ENCODE results near the gene SLC4A4.

SLC4A4 gene

DNA sequence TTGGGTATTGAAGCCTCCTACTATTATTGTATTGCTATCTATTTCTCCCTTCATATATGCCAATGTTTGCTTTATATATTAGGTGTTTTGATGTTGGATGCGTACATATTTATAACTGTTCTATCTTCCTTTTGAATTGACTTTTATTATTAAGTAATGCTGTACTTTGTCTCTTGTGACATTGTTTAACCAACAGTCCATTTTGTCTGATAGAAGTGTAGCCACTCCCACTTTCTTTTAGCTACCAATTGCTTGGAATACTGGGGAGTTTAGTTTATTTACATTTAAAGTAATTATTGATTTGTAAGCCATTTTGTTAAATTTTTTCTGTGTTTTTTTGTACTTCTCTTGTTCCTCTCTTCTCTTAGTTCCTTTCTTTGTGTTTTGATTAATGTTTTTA is 249.2 kb downstream of the SLC4A4 start:
- no peaks in the 10 kb centered on the region for H3K27me3 ChIP-seq (replicated peaks; ENCODE audit: control insufficient read depth, insufficient read depth, low read length)
- no peak for TF ChIP-seq CTCF (IDR thresholded peaks at IDR 0.05; ENCODE audit: insufficient read depth, low read length, poor library complexity, severe bottlenecking)
- no peak for DNase-seq (ENCODE audit: extremely low read depth, insufficient read length)
- no peak overlapping the region for H3K4me3 ChIP-seq (replicated peaks; ENCODE audit: low read depth, low read length)
- H3K36me3 ChIP-seq (ENCODE audit: control insufficient read depth, insufficient read depth, low read length), result no peaks in the 10 kb centered on the region

GRCh38 chr4:71592793-71593192 is 254.0 kb downstream of the SLC4A4 start:
- Histone ChIP-seq H3K27me3 (replicated peaks; ENCODE audit: control insufficient read depth, insufficient read depth, low read length) (no peaks in the 10 kb centered on the region), H3K36me3 (ENCODE audit: control insufficient read depth, insufficient read depth, low read length) (no peaks in the 10 kb centered on the region), H3K4me3 (replicated peaks; ENCODE audit: low read depth, low read length) (no peak overlapping the region)
- TF ChIP-seq CTCF (IDR thresholded peaks at IDR 0.05; ENCODE audit: insufficient read depth, low read length, poor library complexity, severe bottlenecking), result no peak
- DNase-seq (ENCODE audit: extremely low read depth, insufficient read length), result no peak

GRCh38 chr4:71593311-71593710 is 254.5 kb downstream of the SLC4A4 start:
- Histone ChIP-seq H3K4me3 (replicated peaks; ENCODE audit: low read depth, low read length) (no peak overlapping the region), H3K36me3 (ENCODE audit: control insufficient read depth, insufficient read depth, low read length) (no peaks in the 10 kb centered on the region), H3K27me3 (replicated peaks; ENCODE audit: control insufficient read depth, insufficient read depth, low read length) (no peaks in the 10 kb centered on the region)
- no peak for DNase-seq (ENCODE audit: extremely low read depth, insufficient read length)
- TF ChIP-seq CTCF (IDR thresholded peaks at IDR 0.05; ENCODE audit: insufficient read depth, low read length, poor library complexity, severe bottlenecking), result no peak

DNA sequence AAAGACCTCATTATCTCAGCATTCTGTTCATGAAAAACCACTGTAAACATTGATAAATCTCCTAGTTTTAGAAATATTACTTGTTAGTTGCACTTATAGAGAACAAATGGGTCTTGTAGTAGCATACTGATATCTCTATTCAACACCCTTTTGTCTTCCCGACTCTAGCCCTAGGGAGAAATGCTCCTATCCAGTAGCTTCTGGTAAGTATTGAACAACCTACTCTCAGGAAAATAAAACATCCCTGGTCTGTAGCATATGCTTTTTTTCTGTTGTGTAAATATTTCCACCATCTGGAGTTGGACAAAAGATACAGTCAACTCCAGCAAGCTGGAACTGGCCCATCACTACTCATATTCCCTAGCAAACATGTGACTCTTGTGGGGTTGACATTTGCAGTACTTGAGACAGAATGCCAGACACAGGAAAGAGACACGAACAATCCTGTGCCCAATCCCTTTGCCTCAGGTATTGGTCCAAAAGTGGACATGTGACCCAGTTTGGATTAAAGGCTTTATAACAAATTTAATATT is 256.8 kb downstream of the SLC4A4 start:
- TF ChIP-seq CTCF (IDR thresholded peaks at IDR 0.05; ENCODE audit: insufficient read depth, low read length, poor library complexity, severe bottlenecking), result no peak
- Histone ChIP-seq H3K27me3 (replicated peaks; ENCODE audit: control insufficient read depth, insufficient read depth, low read length) (no peaks in the 10 kb centered on the region), H3K36me3 (ENCODE audit: control insufficient read depth, insufficient read depth, low read length) (no peaks in the 10 kb centered on the region), H3K4me3 (replicated peaks; ENCODE audit: low read depth, low read length) (no peak overlapping the region)
- no peak for DNase-seq (ENCODE audit: extremely low read depth, insufficient read length)

GRCh38 chr4:71599578-71599977 is 260.8 kb downstream of the SLC4A4 start:
- Histone ChIP-seq H3K36me3 (ENCODE audit: control insufficient read depth, insufficient read depth, low read length) (no peaks in the 10 kb centered on the region), H3K27me3 (replicated peaks; ENCODE audit: control insufficient read depth, insufficient read depth, low read length) (no peaks in the 10 kb centered on the region), H3K4me3 (replicated peaks; ENCODE audit: low read depth, low read length) (no peak overlapping the region)
- no peak for DNase-seq (ENCODE audit: extremely low read depth, insufficient read length)
- no peak for TF ChIP-seq CTCF (IDR thresholded peaks at IDR 0.05; ENCODE audit: insufficient read depth, low read length, poor library complexity, severe bottlenecking)

DNA sequence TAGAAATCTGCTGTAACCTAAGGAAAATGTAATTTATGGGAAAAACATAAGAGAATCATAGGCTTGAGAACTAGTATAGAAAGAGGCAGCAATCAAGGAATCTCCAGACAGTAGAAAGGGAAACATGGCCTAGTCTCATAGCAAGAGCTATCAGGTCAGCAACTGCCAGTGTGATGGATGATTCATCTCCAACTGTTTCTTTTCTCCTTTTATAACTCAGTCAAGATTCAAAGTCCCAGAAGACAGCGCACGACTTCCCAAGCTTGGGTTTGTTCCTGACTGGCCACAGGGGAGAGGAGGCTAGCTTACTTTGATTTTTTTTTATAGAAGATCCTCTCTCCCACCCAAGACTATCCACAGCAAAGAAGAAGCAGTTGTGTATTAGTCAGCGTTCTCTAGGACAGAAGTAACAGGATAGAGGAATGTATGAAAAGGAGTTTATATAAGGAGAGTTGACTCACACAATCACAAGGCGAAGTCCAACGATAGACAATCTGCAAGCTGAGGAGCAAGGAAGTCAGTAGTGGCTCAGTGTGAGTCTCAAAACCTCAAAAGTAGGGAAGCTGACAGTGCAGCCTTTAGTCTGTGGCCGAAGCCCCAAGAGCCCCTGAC is 263.6 kb downstream of the SLC4A4 start:
- DNase-seq (ENCODE audit: extremely low read depth, insufficient read length), result no peak
- Histone ChIP-seq H3K4me3 (replicated peaks; ENCODE audit: low read depth, low read length) (no peak overlapping the region), H3K36me3 (ENCODE audit: control insufficient read depth, insufficient read depth, low read length) (no peaks in the 10 kb centered on the region), H3K27me3 (replicated peaks; ENCODE audit: control insufficient read depth, insufficient read depth, low read length) (no peaks in the 10 kb centered on the region)
- no peak for TF ChIP-seq CTCF (IDR thresholded peaks at IDR 0.05; ENCODE audit: insufficient read depth, low read length, poor library complexity, severe bottlenecking)
